Activated naive CD4-positive, alpha-beta T cell treated with anti-CD3 and anti-CD28 coated beads, Interleukin-2, amount 50 U/mL, for 72 hours (primary cell): ENCODE data around the gene SARS2. TPM values are rescaled to one million over a fixed set of nuclear protein-coding genes. Genes with fewer than 3 reads are reported as not detected.
"Not testable (repeated sequence)": the region's sequence is repeated elsewhere in the genome, so short reads cannot be mapped to it uniquely, and the experiment has no call there.

ENCODE experiments used
- ATAC-seq, 2 donors: fragments of 150-1000 bp; cut with Tn5 transposase; 2 replicates each; pipeline ENCODE4 v1.10.0; 2021; ENCODE audit warnings: mild to moderate bottlenecking in 2 of 2, moderate library complexity in 2 of 2
- DNase-seq, 2 donors: peaks; one replicate each; pipeline ENCODE4 v3.0.0; 2021 to 2022; ENCODE audit warnings: low spot score in 2 of 2
- H3K27ac Mint-ChIP-seq, 2 donors: one replicate each; pipeline ENCODE4 v1.8.0; 2022; ENCODE audit warnings: mild to moderate bottlenecking in 2 of 2, mixed read lengths in 2 of 2
- H3K36me3 Mint-ChIP-seq, 2 donors: one replicate each; pipeline ENCODE4 v1.8.0; 2022; ENCODE audit warnings: mixed read lengths in 2 of 2
- H3K9me3 Mint-ChIP-seq, 2 donors: one replicate each; pipeline ENCODE4 v1.8.0; 2022; ENCODE audit warnings: mixed read lengths in 2 of 2
- total RNA-seq, 2 donors: library from RNA; stranded (reverse); gene quantifications; one replicate each; pipeline ENCODE4 v1.2.3, GENCODE V29; 2022

SARS2 gene
- total RNA-seq, 2 donors from 2014 or later = 35.9 to 59.1 TPM

- DNase-seq (no peak), ATAC-seq (no peak)
- Mint-ChIP-seq H3K9me3 (no peaks in the 10 kb centered on the region), H3K36me3 (no peaks in the 10 kb centered on the region), H3K27ac (no peak overlapping the region)
Observed at GRCh38 chr19:38888876-38889275, 41.7 kb downstream of the SARS2 start.

- H3K9me3 Mint-ChIP-seq, DNase-seq, H3K36me3 Mint-ChIP-seq, ATAC-seq: not testable (repeated sequence)
- H3K27ac Mint-ChIP-seq = peak overlapping the region in 1 of 2 donors; percentile 22
Observed at GRCh38 chr19:38884691-38885090, 45.9 kb downstream of the SARS2 start.

GRCh38 chr19:38883286-38883685 lies 47.3 kb downstream of the SARS2 start:
- ATAC-seq (no peak), DNase-seq (no peak)
- Mint-ChIP-seq H3K9me3 (no peaks in the 10 kb centered on the region), H3K36me3 (peaks cover 0 to 4% of the 10 kb centered on the region in 2 donors), H3K27ac (peak overlapping the region; percentile 12 to 71)

GRCh38 chr19:38880882-38881609 lies 49.5 kb downstream of the SARS2 start:
- H3K9me3 Mint-ChIP-seq = no peaks in the 10 kb centered on the region
- DNase-seq = no peak
- H3K36me3 Mint-ChIP-seq = peaks cover 4 to 5% of the 10 kb centered on the region in 2 donors
- H3K27ac Mint-ChIP-seq = peak overlapping the region; percentile 66 to 74
- ATAC-seq = no peak

GRCh38 chr19:38880076-38880881 lies 50.3 kb downstream of the SARS2 start:
- Mint-ChIP-seq H3K36me3 (peaks cover 5 to 7% of the 10 kb centered on the region in 2 donors), H3K27ac (peak overlapping the region; percentile 74 to 90), H3K9me3 (no peaks in the 10 kb centered on the region)
- ATAC-seq (no peak), DNase-seq (no peak)

- ATAC-seq (no peak), DNase-seq (no peak)
- Mint-ChIP-seq H3K9me3 (no peaks in the 10 kb centered on the region), H3K36me3 (peaks cover 5 to 7% of the 10 kb centered on the region in 2 donors), H3K27ac (peak overlapping the region; percentile 90 to 100)
Observed at GRCh38 chr19:38879400-38879751, 51.2 kb downstream of the SARS2 start.

GRCh38 chr19:38878575-38879399 lies 51.8 kb downstream of the SARS2 start:
- Mint-ChIP-seq H3K36me3 (peaks cover 5 to 7% of the 10 kb centered on the region in 2 donors), H3K27ac (peak overlapping the region; percentile 98 to 100), H3K9me3 (no peaks in the 10 kb centered on the region)
- ATAC-seq (peak; percentile 13 to 37), DNase-seq (no peak)

GRCh38 chr19:38877781-38878574 lies 52.6 kb downstream of the SARS2 start, which contains the start of gene RINL:
RINL (minus strand) TSS chr19:38878275; CDS start chr19:38876742, 1,533 bp downstream.
- DNase-seq (peak; percentile 58 to 76), ATAC-seq (peak; percentile 88 to 94)
- no peaks in the 10 kb centered on the region for H3K9me3 Mint-ChIP-seq
- peaks cover 9 to 11% of the 10 kb centered on the region in 2 donors for H3K36me3 Mint-ChIP-seq
- H3K27ac Mint-ChIP-seq = peak within 1 kb of the TSS; percentile 98 to 100

- peak overlapping the region; percentile 88 to 100 for H3K27ac Mint-ChIP-seq
Observed at GRCh38 chr19:38875656-38876395, 54.7 kb downstream of the SARS2 start.

GRCh38 chr19:38873400-38873799 lies 57.2 kb downstream of the SARS2 start:
- not testable (repeated sequence) for DNase-seq, H3K9me3 Mint-ChIP-seq, ATAC-seq
- Mint-ChIP-seq H3K36me3 (peaks cover 20 to 47% of the 10 kb centered on the region in 2 donors), H3K27ac (peak overlapping the region in 1 of 2 donors; percentile 63)

More at GRCh38 chr19:38875656-38876395, 54.7 kb downstream of the SARS2 start:
- ATAC-seq (no peak), DNase-seq (no peak)
- no peaks in the 10 kb centered on the region for H3K9me3 Mint-ChIP-seq
- H3K36me3 Mint-ChIP-seq = peaks cover 10 to 24% of the 10 kb centered on the region in 2 donors

GRCh38 chr19:38870612-38871011 lies 60.0 kb downstream of the SARS2 start:
- ATAC-seq (no peak), DNase-seq (no peak)
- Mint-ChIP-seq H3K27ac (peak overlapping the region; percentile 29 to 87), H3K36me3 (peaks cover 18 to 39% of the 10 kb centered on the region in 2 donors), H3K9me3 (no peaks in the 10 kb centered on the region)

- peak; percentile 89 to 93 for DNase-seq
- Mint-ChIP-seq H3K27ac (peak overlapping the region; percentile 79 to 87), H3K9me3 (no peaks in the 10 kb centered on the region), H3K36me3 (peaks cover 18 to 39% of the 10 kb centered on the region in 2 donors)
- ATAC-seq = peak; percentile 89 to 91
Observed at GRCh38 chr19:38869836-38870607, 60.5 kb downstream of the SARS2 start.

- H3K36me3 Mint-ChIP-seq = peaks cover 18 to 39% of the 10 kb centered on the region in 2 donors
- no peaks in the 10 kb centered on the region for H3K9me3 Mint-ChIP-seq
- ATAC-seq (peak in 1 of 2 donors; percentile 35), DNase-seq (no peak)
- H3K27ac Mint-ChIP-seq = peak overlapping the region; percentile 79 to 87
Observed at GRCh38 chr19:38869160-38869835, 61.3 kb downstream of the SARS2 start.

- no peak for DNase-seq
- Mint-ChIP-seq H3K36me3 (peaks cover 18 to 39% of the 10 kb centered on the region in 2 donors), H3K9me3 (no peaks in the 10 kb centered on the region), H3K27ac (peak overlapping the region in 1 of 2 donors; percentile 87)
- no peak for ATAC-seq
Observed at GRCh38 chr19:38868551-38868950, 62.0 kb downstream of the SARS2 start.
